ENCODE results near the gene MYO5C.

MYO5C gene

DNA sequence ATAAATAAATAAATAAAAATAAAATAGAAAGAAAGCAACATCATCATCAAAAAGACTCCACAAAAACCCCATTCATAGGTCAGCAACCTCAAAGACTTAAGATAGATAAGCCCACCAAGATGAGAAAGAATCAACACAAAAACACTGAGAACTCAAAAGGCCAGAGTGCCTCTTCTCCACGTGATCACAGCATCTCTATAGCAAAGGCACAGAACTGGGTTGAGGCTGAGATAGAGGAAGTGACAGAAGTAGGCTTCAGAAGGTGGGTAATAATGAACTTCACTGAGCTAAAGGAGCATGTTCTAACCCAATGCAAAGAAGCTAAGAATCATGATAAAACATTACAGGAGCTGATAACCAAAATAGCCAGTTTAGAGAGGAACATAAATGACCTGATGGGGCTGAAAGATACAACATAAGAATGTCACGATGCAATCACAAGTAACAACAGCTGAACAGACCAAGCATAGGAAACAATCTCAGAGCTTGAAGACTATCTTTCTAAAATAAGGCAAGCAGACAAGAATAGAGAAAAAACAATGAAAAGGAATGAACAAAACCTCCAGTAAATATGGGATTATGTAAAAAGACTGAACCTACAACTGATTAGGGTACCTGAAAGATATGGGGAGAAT, 130.9 kb downstream of the MYO5C start:
- DNase-seq, result peak; percentile 68

DNA sequence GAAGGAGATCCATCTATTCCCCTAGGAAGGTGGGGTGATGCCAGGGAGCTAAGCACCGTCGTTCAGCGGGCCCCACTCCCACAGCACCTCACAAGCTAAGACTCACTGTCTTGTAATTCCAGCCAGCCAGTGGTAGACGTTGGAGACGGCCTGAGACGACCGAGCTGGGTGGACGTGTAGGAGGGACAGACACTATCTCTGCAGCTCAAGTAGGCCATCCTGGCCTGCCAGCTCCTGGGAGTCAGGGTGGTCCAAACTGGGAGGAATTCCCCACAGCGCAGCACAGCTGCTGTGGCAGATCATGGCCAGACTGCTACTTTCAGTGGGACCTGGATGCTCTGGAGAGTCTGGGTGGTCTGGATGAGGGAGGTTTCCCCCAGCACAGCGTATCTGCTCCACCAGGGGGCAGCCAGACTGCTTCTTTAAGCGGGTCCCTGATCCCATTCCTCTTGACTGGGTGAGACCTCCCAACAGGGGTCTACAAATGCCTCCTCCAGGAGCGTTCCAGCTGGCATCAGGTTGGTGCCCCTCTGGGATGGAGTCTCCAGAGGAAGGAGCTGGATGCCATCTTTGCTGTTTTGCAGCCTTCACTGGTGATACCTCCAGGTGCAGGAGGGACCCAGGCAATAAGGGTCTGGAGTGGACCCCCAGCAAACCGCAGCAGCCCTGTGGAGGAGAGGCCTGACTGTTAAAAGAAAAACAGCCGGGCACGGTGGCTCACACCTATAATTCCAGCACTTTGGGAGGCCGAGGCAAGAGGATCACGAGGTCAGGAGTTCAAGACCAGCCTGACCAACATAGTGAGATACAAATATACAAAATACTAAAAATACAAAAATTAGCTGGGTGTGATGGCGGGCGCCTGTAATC, 132.0 kb downstream of the MYO5C start:
- DNase-seq, result peak; percentile 25

DNA sequence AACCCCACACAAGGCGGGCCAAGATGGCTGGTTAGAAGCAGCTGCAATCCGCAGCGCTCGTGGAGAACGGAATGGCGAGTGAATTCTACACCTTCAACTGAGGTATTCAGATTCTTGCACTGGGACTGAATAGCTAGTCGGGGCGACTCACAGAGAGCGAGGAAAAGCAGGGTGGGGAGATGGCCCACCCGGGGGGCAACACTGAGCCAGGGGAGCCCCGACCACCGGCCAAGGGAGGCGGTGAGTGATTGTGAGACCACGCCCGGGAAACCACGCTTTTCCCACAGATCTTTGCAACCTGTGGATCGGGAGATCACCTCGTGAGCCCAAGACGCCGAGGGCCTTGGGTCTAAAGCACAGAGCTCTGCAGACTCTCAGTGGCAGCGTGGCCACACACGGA, 132.7 kb downstream of the MYO5C start:
- no peak for DNase-seq

DNA sequence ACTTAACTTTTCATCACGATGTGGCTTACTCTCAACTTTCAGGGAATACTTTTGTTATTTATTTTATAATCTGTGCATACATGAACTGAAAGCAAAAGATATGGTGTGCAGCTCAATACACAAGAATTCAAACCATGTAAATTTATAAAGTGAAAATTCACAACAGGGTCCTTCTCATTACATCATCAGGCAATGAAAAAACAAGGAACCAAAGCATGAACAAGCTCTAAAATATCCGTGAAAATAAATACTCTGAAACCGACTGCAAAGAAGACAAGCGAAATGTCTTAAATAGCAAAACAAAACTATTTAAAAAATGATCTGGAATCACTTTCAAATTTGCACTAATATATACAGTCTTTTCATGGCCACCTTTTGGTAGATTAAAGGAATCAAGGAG, 133.3 kb downstream of the MYO5C start:
- no peak for DNase-seq

DNA sequence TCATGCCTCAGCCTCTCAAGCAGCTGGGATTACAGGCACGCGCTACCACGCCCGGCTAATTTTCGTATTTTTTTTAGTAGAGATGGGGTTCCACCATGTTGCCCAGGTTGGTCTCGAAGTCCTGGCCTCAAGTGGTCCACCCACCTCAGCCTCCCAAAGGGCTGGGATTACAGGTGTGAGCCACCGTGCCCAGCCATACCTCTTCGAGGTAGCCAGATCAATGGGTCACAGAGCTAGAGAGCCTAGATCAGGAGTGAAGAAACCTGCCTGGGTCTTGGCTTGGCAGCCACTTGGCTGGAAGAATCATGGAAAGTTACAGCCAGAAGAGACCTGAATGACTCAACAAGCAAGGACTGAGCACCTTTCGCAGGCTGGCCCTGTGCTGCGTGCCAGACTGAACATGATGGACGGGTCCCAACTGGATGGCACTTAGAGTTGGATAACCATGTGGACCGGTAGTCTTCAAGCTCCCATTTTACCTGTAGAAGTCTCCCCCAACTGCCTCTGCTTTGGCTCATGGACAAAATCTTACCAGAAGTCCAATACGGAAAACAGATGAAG, 134.1 kb downstream of the MYO5C start:
- no peak for DNase-seq

DNA sequence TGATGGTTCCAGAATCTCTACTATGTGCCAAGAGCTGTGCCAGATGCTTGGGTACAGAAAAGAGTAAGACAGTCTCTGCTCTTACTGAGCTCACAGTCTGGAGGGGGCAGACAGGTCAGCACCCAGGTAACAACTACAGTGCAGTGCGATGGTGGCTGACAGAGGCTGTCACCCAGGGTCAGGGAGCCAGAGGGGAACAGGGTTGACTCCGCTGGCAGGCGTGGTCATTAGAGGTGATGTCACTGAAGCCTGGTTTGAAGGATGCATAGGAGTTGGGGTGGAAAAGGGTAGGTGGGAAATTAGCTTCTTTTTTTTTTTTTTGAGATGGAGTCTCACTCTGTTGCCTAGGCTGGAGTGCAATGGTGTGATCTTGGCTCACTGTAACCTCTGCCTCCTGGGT, 136.0 kb downstream of the MYO5C start:
- no peak for DNase-seq

DNA sequence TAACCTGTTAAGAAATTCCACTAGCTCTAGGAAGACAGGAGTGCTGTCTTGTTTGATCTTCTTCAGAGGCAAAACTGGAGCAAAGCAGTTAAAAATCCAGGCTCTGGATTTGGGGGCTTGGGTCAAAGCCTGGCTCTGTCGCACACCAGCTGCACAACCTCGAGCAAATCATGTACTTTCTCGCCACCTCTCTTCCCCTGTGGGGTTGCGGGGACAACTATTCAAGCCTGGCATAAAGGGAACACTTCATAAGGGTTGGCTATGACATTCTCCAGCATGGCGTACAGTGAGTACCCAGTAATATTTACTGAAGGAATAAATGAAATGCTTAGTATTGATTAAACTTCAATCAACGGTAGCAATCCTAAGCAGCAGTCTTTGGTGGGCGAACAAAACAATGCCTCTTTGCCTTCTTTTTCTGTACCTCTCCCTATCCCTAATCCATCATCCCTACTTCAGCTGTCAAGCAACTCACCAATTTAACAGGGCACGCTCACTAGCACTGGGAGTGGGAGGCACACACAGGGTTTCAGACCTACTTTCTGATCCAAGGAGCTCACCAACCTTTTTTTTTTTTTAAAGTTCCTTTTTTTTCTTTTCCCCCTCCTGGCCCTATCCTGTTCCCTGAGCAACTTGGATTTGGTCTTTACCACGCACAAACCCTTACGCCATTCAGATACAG, 137.4 kb downstream of the MYO5C start:
- no peak for DNase-seq

DNA sequence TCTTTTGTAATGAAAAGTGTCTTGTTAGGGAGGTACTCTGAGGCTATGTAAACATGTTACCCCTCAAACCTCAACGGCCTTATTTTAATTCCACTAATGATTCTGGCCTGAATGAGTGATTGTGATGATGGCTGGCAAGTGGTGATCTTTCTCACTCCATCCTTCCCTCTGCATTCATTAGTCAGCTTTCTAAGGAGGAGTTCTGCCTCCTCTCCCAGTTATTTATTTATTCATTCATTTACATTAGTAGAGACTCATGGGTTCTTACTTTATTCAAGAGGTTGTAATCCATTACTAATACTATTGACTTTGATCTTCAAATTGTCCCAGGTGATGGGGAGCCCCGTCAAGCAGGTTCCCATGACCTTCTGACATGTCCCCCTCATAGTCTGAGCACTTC, 139.7 kb downstream of the MYO5C start:
- DNase-seq, result no peak

DNA sequence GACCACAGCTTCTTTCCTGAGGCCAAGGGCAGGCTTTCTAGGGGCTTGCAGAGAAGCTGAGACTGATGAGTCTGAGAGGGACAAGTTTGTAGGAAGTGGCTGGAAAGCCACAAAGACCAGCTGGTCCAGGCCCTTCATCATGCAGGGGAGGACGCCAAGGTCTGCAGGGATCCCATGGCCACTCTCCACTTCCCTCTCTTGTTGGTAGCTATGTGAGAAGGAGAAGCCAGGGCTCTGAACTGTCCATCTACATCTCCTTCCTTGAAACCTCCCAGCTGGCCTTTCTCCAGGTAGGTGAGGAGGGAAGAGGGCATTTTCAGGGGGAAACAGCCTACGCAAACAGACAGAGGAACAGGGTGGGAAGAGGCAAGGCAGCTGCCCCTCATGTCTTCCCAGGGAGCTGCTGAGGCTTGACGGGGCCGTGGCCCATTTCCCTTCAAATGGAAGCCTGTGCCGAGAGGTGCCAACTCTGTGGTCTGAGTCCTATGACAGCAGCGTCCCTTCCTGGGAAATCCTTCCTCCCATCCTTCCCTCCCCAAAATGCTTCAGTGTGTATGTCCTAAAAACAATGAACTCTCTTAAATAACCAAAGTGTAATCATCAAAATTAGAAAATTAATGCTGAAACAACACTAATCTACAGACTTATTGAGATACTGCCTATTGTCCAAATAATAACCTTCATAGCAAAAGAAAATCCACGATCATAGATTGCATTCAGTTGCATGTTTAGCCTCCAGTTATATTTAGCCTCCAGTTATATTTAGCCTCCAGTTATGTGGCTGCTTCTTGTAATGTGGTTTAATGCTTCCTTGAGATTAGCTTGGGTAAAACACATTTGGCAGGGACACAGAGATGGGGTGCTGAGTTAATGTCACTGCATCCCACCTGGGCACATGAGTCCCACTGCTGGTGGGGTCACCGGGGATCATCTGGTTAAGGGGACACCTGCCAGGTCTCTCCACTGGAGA, 140.4 kb downstream of the MYO5C start:
- DNase-seq, result peak; percentile 28

DNA sequence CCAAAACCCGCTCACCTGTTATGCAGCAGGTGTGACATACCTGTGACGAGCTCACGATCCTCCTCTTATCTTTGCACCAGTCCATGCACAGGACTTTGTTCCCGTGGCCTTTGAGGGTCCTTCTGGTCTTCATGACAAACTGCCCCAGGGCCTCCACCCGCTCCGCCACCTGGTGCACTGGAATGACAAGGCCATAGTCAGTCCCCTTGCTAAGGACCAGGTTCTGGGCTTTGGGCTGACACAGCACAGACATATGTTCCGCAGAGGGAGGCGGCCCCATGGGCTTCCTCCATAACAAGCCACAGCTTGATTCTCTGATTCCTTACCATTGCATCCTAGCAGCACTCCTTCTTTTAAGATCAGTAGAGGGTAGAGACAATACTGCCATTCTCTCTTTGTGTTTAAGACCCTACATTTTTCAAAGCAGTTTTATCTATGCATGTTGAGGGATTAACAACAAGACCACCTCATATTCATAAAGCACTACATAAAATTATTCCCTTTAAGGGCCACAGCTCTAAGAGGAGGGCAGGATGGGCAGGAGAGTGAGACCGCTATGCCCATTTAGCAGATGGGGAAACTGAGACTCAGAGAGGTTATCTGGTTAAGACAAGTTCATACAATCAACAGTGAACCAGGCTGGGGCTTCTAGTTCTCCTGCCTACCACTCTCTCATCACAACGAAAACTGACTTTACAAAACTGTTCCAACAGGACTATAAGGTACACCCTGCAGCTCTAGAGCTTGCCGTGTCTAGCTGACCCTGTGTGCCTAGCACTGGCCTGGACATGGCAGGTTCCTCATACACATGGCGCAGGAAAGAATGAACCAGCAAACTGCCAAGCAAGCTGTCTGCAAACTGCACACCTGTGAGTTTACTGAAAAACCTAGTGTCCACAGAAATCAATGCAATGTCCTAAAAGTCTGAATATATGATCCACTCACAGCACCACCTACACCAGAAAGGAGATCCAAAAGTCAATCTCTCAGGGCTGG, 141.4 kb downstream of the MYO5C start:
- no peak for DNase-seq

DNA sequence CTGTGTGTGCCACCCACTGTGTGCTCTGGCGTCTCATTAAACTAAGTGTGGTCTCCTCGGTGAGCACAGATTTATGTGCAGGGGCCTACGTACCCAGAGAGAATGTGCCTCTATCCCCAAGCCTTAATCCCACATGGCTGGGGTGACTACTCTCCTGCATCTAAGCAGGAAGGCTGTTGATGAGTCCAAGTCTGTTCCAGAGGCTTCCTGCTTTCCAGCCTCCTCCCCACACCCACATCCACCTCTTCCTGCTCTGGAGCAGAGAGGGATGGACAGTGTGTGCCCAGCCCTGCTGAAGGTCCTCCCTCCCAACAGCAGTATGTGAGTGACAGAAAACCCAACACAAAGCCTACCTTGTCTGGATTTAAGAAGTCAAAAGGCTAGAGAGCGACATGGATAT, 144.3 kb downstream of the MYO5C start:
- DNase-seq, result no peak

DNA sequence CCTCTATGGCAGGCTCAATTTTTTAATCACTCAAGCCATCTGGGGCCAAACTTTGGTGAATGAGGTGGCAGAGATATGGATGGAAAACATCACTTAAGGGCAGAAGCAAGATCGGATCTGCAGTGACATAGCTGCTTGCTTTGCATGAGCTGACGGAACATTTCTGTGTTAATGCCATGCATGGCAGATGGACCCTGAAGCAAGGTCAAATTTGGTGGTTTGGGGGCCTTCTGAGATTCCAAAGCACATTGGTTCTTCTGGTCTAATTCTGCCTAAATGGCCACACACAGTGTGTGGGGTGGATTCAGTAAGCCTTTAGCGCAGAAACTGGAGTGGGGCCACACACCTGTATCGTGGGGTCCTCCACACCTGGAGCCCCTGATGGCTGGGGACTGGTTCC, 144.7 kb downstream of the MYO5C start:
- DNase-seq, result no peak

DNA sequence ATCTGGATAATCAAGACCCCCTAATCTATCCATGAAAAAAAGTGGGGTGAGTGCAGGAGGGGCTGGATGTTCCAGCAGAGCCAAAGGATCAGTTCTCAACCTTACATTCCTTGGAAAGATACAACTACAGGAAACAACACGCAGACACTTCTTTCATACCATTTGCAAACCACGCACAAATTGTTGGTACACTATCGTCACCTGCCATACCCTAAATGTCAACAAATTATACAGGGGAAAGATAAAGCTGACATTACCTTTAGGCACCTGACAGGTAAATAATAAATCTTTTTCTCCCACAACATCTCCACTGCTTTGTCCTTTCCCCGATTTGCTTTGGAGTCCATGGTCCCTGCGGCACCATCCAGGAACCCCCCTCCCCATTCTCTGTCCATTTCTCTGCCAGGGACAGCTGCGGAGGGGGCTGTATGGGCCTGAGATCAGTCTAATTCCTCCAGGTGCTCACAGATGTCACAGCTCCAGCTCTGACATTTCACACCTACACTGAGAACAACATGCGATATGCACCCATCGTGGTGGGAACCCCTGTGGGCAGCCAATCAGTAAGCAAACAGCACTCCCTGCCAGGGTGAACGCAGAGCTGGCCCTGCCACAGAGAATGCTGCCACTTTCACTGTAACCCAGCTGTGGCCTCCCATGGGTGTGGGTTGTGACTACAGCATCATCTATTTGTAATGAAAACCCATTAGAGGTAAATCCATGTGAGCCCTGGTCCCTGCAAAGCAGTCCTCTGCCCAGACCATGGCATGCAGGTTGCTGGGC, 145.4 kb downstream of the MYO5C start:
- DNase-seq, result no peak

DNA sequence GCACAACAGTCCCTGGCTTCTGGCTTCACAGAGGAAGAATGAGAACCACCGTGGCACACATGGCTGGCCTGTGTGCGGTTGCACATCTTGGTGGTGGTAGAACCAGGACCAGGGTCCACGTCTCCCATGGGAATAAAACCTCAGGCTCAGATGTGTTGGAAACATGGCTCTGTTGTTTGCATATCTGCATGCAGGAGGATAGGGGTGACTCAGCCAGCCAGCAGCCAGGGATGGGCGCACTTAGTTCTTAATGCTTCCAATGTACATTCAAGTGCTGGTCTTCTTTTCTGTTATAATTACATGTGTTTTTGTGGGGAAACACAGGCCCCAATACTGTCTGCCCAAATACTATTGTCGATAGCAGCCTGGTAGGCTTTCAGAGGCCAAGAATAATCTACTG, 147.2 kb downstream of the MYO5C start:
- no peak for DNase-seq

DNA sequence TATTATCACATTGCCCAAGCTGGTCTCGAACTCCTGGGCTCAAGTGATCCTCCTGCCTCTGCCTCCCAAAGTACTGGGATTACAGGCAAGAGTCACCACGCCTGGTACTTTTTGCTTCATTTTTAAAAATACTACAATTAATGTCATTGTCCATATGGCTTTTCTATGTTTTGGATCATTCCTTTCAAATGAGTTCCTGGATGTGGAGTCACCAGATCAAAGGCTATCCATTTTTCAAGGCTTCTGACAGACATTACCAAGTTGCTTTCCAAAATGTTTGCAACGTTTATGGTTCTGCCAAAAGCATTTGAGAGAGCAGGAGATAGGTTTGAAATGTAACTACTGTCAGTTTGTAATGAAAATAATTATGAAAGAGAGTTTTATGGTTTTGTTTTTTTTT, 148.8 kb downstream of the MYO5C start:
- no peak for DNase-seq

DNA sequence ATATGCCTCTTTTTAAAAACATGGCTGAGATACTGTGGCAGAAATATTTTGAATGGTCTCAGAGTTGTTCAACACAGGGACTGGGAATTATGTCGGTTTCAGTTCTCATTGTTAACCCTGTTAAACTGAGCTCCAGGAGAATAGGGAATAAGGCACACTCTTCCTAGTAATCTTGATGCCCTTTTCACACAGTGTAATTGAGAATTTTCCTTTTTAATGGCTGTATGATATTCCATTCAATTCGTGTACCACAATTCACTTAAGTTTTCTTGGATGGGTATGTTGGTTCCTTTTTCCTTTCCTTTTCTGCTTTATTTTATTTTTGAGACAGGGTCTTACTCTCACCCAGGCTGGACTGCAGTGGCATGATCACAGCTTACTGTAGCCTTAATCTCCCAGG, 149.3 kb downstream of the MYO5C start:
- DNase-seq, result no peak

DNA sequence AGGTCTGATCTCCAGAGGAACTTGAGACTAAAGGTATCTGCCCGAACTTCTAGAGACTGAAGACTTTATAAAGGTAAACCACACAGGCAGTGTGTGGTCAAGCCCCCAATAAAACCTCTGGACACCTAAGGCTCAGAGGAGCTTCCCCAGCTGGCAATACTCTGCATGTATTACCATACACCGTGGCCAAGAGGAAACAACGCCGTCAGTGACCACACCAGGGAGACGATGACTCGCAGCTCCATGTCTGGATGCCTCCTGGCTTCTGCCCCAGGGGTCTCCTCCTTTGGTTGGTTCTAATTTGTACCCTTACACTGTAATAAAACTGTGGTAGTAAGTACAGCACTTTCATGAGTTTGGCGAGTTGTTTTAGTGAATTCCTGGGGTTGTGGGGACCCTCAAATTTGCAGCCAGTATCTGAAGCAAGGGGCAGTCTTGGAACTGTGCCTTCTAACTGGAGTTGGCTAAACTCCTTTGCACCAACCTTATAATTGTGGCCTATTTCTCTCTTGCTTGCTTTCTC, 150.9 kb downstream of the MYO5C start:
- DNase-seq, result no peak

DNA sequence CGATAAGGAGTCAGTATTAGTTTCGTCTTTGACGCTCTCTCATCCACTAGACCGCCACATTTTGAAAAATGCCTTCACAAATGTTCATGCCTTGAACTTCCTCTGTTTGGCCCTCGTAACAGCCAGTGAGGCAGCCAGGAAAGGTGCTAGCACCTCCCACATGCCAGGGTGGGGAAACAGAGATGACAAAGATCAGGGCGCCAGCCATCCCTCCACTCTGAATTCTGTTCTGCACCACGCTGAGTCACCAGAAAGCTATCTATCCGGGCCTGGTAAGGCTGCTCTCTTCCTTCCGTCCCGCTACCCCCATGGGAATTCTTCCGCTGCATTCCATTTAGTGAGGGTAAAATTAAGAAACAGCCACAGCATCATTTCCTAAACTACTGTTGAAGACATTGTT, 151.7 kb downstream of the MYO5C start:
- no peak for DNase-seq

Data from OCI-M1 (cell line).